Spleen (tissue), 11 donors: ENCODE data around the gene ZNF331. TPM values are rescaled to one million over a fixed set of nuclear protein-coding genes. Genes with fewer than 3 reads are reported as not detected.

Experiments used
- DNase-seq: peaks from one replicate; pipeline ENCODE4 v3.0.0-alpha.2; 2020
- H3K27ac ChIP-seq, 8 donors: fragments of 200-600 bp; sonication (generic) in 7 of 8; 1 replicate in 4 of 8; 2 replicates in 4 of 8; pipeline versions ENCODE4 v1.5.0 to v1.8.0; 2016 to 2021; ENCODE audit warnings: inconsistent platforms in 4 of 8, mild to moderate bottlenecking in 4 of 8, moderate library complexity in 1 of 8
- H3K27me3 ChIP-seq, 7 donors: fragments of 200-600 bp; sonication (generic) in 6 of 7; replicated peaks in 1 of 7; 1 replicate in 4 of 7; 2 replicates in 3 of 7; pipeline versions ENCODE4 v1.5.0 to v1.8.0; 2016 to 2021; ENCODE audit warnings: inconsistent platforms in 3 of 7, mild to moderate bottlenecking in 1 of 7
- H3K36me3 ChIP-seq, 6 donors: fragments of 200-600 bp; sonication (generic) in 5 of 6; 1 replicate in 4 of 6; 2 replicates in 2 of 6; pipeline versions ENCODE4 v1.5.0 to v1.8.0; 2016 to 2021; ENCODE audit warnings: inconsistent platforms in 2 of 6
- H3K4me1 ChIP-seq, 6 donors: fragments of 200-600 bp; sonication (generic) in 5 of 6; 1 replicate in 3 of 6; 2 replicates in 3 of 6; pipeline versions ENCODE4 v1.5.0 to v1.8.0; 2016 to 2021; ENCODE audit warnings: inconsistent platforms in 3 of 6
- H3K4me3 ChIP-seq, 8 donors: fragments of 200-600 bp; sonication (generic) in 7 of 8; 1 replicate in 4 of 8; 2 replicates in 4 of 8; pipeline versions ENCODE4 v1.5.0 to v1.8.0; 2016 to 2021; ENCODE audit warnings: inconsistent platforms in 4 of 8, mild to moderate bottlenecking in 4 of 8, moderate library complexity in 2 of 8
- H3K9me3 ChIP-seq, 8 donors: fragments of 200-600 bp; sonication (generic) in 7 of 8; 1 replicate in 4 of 8; 2 replicates in 4 of 8; pipeline versions ENCODE4 v1.5.0 to v1.8.0; 2016 to 2021; ENCODE audit warnings: inconsistent platforms in 4 of 8
- POLR2A ChIP-seq, 3 donors: fragments of 450-650 bp; IDR thresholded peaks; one replicate each; pipeline ENCODE4 v1.5.1; 2017; ENCODE audit warnings: antibody characterized with exemption in 3 of 3, mild to moderate bottlenecking in 1 of 3
- POLR2AphosphoS5 ChIP-seq, 3 donors: sonication (generic); formaldehyde crosslinking; IDR thresholded peaks; one replicate each; pipeline ENCODE4 v1.5.1; 2017; ENCODE audit warnings: antibody characterized with exemption in 3 of 3
- WGBS, 5 donors: extraction: QIAGEN DNeasy Blood & Tissue Kit in 3 of 5; methylation state at CpG; one replicate each; pipeline versions ENCODE4 v1.1.5 to v1.1.7; 2013 to 2018; 5-methylcytosine and 5-hydroxymethylcytosine counted together
- intact Hi-C: fragments of 100-400 bp; cut with DNase I; formaldehyde crosslinking; loops from one replicate; pipeline ENCODE4 v1.15.0; 2023; ENCODE audit warnings: low total_unique reads
- polyA plus RNA-seq, 3 donors: library from polyadenylated mRNA; stranded (reverse); fragments of 200-250 nt; gene quantifications; one replicate each; pipeline ENCODE4 v1.2.1, GENCODE V29; 2013
- total RNA-seq, 7 donors: library from RNA; depleted of rRNA in 3 of 7; stranded (reverse); fragments of >200 nt in 3 of 7; fragmentation: NEBNext Ultra II Directional in 4 of 7; extraction: Animal tissue kit (Norgen Biotek cat#: 25700) in 4 of 7; gene quantifications; one replicate each; pipeline versions ENCODE4 v1.1.0 to v1.2.1, GENCODE V29; 2016 to 2021
- TF ChIP-seq, protein P1 (sequence below), 11 experiments: fragments of 200-600 bp in 7 of 11; fragments of 450-650 bp in 4 of 11; sonication (generic) in 4 of 11; IDR thresholded peaks in 8 of 11; conservative IDR thresholded peaks in 3 of 11; 1 replicate in 7 of 11; 2 replicates in 4 of 11; pipeline versions ENCODE4 v1.4.0 to v1.8.0; 2016 to 2021; ENCODE audit warnings: antibody characterized with exemption in 11 of 11, inconsistent platforms in 4 of 11, mild to moderate bottlenecking in 1 of 11
- donor health status: healthy with polysubstance abuse.
- donor health status: DM: no; HTN: no; CAD: no; lungs with moderate emphysema.
- donor health status: DM: no; HTN: no; CAD: no.
- donor health status: Bipolar disorder and iron deficiency.
- donor health status: healthy.
- donor health status: DM: no; HTN: no; CAD: no.
- donor health status: DM: yes; HTN: yes; CAD: no.

ZNF331 gene
- total and polyA plus RNA-seq, 10 donors, result 9.4 to 31.1 (median 23.5) TPM

DNA sequence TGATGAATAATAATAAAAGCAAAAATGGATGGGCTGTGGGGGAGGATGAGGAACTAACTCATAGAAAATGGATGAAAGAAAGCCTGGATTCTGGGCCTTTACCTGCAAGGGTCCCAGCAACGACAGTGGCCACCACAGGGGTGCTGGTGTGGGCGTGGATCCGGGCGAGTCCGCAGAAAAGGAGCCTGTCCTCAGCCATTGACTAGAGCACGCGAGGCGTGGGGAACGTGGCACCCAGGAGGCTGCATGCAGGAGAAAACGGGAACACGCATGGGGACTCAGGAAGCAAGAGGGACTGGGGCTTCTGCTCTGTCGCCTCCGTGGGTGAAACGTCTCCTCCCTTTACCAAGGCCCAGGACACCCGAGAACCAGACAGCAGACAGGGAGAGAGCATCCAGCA is 68.1 kb downstream of the ZNF331 start:
- intact Hi-C loops, result no loop called here
- H3K27me3 ChIP-seq, result no peaks in the 10 kb centered on the region
- H3K36me3 ChIP-seq, result no peaks in the 10 kb centered on the region
- H3K4me1 ChIP-seq, result no peaks in the 10 kb centered on the region
- WGBS, 5 donors, result 81 to 91% (median 87%) methylated on average over 15 of the region's 15 CpGs
- no peak for DNase-seq
- H3K4me3 ChIP-seq, result no peak overlapping the region
- TF ChIP-seq POLR2AphosphoS5 (IDR thresholded peaks at IDR 0.05), result no peak
- TF ChIP-seq, protein P1, sequence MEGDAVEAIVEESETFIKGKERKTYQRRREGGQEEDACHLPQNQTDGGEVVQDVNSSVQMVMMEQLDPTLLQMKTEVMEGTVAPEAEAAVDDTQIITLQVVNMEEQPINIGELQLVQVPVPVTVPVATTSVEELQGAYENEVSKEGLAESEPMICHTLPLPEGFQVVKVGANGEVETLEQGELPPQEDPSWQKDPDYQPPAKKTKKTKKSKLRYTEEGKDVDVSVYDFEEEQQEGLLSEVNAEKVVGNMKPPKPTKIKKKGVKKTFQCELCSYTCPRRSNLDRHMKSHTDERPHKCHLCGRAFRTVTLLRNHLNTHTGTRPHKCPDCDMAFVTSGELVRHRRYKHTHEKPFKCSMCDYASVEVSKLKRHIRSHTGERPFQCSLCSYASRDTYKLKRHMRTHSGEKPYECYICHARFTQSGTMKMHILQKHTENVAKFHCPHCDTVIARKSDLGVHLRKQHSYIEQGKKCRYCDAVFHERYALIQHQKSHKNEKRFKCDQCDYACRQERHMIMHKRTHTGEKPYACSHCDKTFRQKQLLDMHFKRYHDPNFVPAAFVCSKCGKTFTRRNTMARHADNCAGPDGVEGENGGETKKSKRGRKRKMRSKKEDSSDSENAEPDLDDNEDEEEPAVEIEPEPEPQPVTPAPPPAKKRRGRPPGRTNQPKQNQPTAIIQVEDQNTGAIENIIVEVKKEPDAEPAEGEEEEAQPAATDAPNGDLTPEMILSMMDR (IDR thresholded peaks at IDR 0.05 in 8 of 11, conservative IDR thresholded peaks at IDR 0.05 in 3 of 11), result no peak
- TF ChIP-seq POLR2A (IDR thresholded peaks at IDR 0.05), result no peak
- H3K27ac ChIP-seq, result no peak overlapping the region
- peaks cover 0 to 7% (median 0%) of the 10 kb centered on the region in 8 donors for H3K9me3 ChIP-seq

DNA sequence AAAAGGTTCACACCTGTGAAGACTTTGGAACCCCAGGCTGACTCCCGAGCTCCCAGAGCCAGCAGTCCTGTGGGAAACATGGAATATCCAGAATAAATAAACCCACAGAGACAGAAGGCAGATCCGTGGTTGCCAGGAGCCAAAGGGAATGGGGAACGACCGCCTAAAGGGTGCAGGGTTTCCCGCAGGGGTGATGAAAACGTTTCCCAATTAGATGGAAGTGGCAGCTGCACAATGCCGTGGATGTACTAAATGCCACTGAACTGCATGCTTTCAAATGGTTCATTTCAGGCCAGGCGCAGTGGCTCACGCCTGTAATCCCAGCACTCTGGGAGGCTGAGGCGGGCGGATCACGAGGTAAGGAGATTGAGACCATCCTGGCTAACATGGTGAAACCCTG is 70.4 kb downstream of the ZNF331 start:
- 76 to 92% (median 88%) methylated on average over 10 to 12 of the region's 12 CpGs for WGBS, 5 donors
- H3K27me3 ChIP-seq, result peaks cover 0 to 10% (median 0%) of the 10 kb centered on the region in 7 donors
- no peak overlapping the region for H3K4me3 ChIP-seq
- H3K4me1 ChIP-seq, result no peaks in the 10 kb centered on the region
- intact Hi-C loops, result no loop called here
- TF ChIP-seq POLR2AphosphoS5 (IDR thresholded peaks at IDR 0.05), result no peak
- TF ChIP-seq POLR2A (IDR thresholded peaks at IDR 0.05), result no peak
- peaks cover 0 to 4% (median 0%) of the 10 kb centered on the region in 8 donors for H3K9me3 ChIP-seq
- H3K36me3 ChIP-seq, result no peaks in the 10 kb centered on the region
- H3K27ac ChIP-seq, result no peak overlapping the region
- no peak for DNase-seq

DNA sequence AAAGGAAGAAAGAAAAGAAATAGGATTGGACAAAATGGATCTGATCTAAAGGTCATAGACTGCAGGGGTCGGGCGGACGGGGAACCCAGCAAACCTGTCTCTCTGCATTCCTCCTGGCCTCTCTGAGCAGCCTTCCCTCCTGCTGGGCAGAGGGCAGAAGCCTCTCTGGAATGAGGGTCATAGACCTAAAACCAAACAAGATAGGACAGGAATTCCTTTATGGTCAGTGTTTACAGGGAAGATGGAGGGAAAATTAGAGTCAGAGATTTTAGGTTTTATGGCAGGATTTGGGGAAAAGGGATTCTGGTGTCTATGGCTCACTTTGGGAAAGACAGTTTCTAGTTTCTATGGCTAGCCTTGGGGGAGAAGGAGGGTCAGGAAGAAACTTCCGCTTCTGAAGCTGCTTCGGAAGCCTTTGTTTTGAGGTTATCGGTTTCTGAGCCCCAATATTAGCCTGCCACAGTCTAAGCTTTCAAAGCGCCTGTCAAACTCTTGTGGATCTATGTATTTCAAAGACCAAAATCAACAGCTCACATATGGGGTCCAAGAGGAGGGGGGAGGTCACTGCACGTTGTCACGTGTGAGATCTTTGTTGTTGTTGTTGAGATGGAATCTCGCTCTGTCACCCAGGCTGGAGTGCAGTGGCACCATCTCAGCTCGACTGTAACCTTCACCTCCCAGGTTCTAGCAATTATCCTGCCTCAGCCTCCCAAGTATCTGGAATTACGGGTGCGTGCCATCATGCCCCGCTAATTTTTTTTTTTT is 75.0 kb downstream of the ZNF331 start:
- no peaks in the 10 kb centered on the region for H3K4me1 ChIP-seq
- H3K36me3 ChIP-seq, result no peaks in the 10 kb centered on the region
- no peak overlapping the region for H3K27ac ChIP-seq
- H3K9me3 ChIP-seq, result peaks cover 0 to 30% (median 11%) of the 10 kb centered on the region in 8 donors
- H3K4me3 ChIP-seq, result no peak overlapping the region
- intact Hi-C loops, result no loop called here
- peaks cover 0 to 10% (median 0%) of the 10 kb centered on the region in 7 donors for H3K27me3 ChIP-seq
- WGBS, 5 donors, result 76 to 83% (median 82%) methylated on average over 14 of the region's 14 CpGs
- DNase-seq, result no peak
- no peak for TF ChIP-seq POLR2AphosphoS5 (IDR thresholded peaks at IDR 0.05)
- no peak for TF ChIP-seq POLR2A (IDR thresholded peaks at IDR 0.05)
- TF ChIP-seq, protein P1 (IDR thresholded peaks at IDR 0.05 in 8 of 11, conservative IDR thresholded peaks at IDR 0.05 in 3 of 11), result no peak

DNA sequence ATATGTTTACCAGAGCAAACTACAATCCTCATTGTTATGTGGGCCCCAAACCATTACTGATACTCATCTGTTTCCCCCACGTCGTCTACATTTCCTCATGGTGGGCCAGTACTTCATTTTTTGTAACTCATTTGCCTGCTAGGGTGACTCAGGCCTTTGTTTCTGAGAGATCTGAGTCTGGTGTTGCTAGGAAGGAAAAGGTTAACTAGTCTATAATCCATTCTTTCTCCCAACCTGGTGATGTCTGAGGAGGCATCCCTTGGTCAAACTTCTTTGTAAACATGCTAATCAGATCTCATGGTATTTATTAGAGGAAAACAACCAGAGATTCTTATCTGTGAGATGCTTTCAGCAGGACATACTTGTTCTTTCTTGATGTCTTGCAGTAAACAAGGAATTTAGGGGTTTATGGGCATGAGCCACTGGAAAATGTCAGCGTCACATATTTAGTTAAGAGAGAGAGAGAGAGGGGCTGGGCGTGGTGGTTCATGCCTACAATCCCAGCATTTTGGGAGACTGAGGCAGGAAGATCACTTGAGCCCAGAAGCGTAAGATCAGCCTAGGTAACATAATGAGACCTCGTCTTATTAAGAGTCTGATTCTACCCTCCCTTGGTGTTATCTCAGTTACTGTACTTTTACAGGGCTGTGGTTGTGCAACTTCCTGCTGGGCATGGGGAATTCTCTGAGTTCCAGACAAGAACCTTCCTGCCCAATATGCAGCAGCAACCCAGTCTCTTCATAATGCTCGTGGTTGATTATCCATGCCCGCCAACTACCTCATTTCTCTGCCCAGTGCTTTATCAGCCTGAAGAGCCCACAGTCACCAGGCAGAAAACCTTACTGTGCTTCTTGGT is 84.2 kb downstream of the ZNF331 start:
- intact Hi-C loops, result no loop called here

More for the DNA sequence above, 84.2 kb downstream of the ZNF331 start:
- Histone ChIP-seq H3K4me3 (no peak overlapping the region), H3K27me3 (peaks cover 0 to 12% (median 0%) of the 10 kb centered on the region in 7 donors), H3K9me3 (peaks cover 0 to 16% (median 0%) of the 10 kb centered on the region in 8 donors), H3K36me3 (no peaks in the 10 kb centered on the region), H3K27ac (no peak overlapping the region), H3K4me1 (no peaks in the 10 kb centered on the region)
- 33 to 46% (median 37%) methylated on average over 8 of the region's 8 CpGs for WGBS, 5 donors
- TF ChIP-seq POLR2AphosphoS5 (IDR thresholded peaks at IDR 0.05), result no peak
- TF ChIP-seq, protein P1 (IDR thresholded peaks at IDR 0.05 in 8 of 11, conservative IDR thresholded peaks at IDR 0.05 in 3 of 11), result no peak
- no peak for DNase-seq
